GM18870 (cell line): ENCODE data around the gene TP63.
"Not testable (repeated sequence)": the region's sequence is repeated elsewhere in the genome, so short reads cannot be mapped to it uniquely, and the experiment has no call there.

Source experiments
- ATAC-seq: cut with Tn5 transposase; IDR thresholded peaks from one replicate; pipeline ENCODE4 v1.9.1; 2021; ENCODE audit warnings: moderate library complexity; ENCODE audit not compliant: unreplicated experiment

TP63 gene

GRCh38 chr3:189625071-189625470 lies 6.1 kb upstream of the TP63 start:
- ATAC-seq = no peak

DNA sequence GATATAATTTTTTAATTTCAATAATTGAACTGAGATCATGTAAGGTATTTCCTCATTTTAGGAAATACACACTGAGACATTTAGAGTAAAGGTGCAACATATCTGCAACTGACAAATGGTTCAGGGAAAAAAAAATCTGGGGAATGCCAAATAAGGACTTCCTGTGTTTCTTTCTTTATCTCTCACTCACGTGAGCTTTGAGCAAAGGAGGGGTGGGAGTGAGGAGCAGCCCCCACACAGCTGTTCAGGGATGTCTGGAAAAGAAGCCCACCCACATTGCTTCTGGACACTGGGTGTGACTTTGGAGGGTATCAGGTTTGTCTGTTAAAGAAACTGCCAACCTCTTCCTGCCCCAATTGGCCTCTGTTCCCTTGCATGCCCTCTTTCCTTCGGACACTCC lies 5.6 kb upstream of the TP63 start:
- no peak for ATAC-seq

- ATAC-seq = no peak
Observed at GRCh38 chr3:189626286-189626685, 4.9 kb upstream of the TP63 start.

DNA sequence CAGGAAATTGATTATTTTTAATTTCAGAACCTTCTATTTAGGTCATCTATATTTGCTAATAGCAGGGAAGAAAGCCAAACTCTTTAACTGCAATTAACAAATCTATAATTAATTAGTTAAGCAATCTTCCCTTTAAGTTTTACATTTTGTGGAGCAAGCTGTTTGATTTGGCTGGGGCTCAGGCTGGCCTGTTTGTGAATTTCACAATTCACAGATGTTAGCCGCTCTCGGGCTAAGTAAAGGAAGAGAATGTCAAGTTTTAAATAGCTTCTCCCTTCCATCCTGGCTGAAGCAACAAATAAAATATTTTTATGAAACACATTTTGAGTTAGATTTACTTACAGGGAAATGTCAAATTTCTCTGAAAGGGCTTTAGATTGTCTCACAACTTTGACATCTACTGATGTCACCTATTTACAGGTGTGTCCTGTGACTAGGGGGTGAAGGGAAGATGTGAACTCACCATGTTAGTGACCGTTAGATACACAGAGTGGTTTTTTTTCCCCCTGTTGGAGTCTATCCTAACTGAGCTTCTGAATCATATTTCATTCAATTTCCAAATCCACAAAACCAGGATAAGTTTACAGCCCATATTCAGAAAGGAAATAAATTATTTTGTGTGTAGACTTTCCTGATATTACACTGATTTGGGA lies 1.3 kb upstream of the TP63 start:
- no peak for ATAC-seq

- ATAC-seq = peak; percentile 55
Observed at GRCh38 chr3:189630767-189631372, 319 bp upstream of the TP63 start.

GRCh38 chr3:189631409-189631808 lies 220 bp downstream of the TP63 start:
- ATAC-seq = no peak

- no peak for ATAC-seq
Observed at GRCh38 chr3:189632242-189632641, 1.1 kb downstream of the TP63 start.

DNA sequence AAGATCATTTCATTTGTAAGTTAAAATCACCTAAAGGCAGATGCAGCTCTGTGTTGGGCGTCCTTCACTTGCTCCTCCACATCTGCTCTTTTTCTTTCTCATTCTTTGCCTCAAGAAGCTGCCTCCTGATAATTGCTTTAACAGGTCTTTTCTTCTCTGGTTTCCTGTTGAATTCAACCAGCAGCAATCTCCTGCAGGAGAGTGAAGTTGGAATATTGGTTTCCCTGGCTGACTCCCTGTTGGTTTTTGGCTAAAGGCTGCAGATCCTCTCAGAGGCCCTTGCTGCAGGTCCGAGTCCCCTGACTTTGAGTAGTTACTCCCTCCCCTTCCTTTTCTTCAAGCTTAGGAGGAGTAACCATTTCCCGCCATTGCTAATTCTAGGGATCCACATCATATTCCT lies 4.2 kb downstream of the TP63 start:
- ATAC-seq = no peak

DNA sequence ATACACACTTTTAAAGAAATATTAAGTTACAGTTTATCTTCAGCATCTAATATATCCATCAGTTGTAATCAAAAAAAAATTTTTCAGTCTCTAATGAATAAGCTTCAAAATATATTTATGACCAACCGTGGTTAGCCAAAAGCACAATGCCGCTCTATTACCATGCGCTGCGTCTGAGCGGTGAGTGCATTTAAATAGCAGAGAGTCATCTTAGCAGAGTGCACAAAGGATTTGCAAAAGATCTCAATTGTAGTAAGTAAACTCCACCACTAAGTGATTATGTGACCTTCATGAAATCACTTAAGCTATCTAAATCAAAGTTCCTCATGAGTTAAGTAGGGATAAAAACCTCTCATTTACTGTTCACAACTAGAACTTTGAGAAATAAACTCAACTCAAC lies 4.9 kb downstream of the TP63 start:
- no peak for ATAC-seq

GRCh38 chr3:189637750-189638149 lies 6.6 kb downstream of the TP63 start:
- no peak for ATAC-seq

- no peak for ATAC-seq
Observed at GRCh38 chr3:189638276-189639031, 7.3 kb downstream of the TP63 start.

- no peak for ATAC-seq
Observed at GRCh38 chr3:189641776-189642175, 10.6 kb downstream of the TP63 start.

GRCh38 chr3:189646853-189647542 lies 15.8 kb downstream of the TP63 start:
- no peak for ATAC-seq

DNA sequence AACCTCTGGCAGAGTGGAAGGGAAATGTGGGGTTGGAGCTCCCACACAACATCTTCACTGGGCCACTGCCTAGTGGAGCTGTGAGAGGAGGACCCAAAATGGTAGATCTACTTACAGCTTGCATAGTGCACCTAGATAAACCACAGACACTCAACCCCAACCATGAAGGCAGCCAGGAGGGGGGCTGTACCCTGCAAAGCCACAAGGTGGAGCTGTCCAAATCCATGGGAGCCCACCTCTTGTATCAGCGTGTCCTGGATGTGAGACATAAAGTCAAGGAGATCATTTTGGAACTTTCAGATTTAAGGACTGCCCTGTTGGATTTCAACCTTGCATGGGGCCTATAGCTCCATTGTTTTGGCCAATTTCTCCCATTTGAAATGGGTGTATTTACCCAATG lies 20.9 kb downstream of the TP63 start:
- ATAC-seq = no peak

DNA sequence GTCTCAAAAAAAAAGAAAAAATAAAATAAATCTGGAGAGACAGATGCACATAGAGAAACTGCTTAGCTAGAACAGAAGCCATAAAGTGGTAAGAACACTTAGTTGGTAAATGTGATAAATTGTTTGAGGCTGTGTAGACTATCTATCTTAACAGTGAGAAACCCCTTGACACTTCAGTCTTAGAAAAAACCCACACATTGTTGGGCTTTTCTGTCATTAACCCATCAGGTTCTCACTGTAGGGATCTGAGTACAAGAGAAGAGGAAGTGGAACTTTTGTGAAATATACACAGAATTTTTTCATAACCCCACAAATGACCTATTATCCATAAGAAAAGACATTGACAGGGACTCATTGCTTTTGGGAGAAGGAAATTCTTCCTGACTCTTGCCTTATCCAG lies 24.4 kb downstream of the TP63 start:
- peak; percentile 69 for ATAC-seq

DNA sequence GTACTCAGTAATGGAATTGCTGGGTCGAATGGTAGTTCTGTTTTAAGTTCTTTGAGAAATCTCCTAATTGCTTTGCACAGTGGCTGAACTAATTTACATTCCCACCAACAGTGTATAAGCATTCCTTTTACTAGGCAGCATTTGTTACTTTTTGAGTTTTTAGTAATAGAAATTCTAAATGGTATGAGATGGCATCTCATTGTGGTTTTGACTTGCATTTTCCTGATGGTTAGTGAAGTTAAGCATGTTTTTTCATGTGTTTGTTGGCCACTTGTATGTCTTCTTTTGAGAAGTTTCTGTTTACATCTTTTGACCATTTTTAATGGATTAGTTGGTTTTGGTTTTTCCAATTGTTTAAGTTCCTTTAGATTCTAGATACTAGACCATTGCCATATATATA lies 28.4 kb downstream of the TP63 start:
- no peak for ATAC-seq

GRCh38 chr3:189664311-189664710 lies 33.1 kb downstream of the TP63 start:
- no peak for ATAC-seq

DNA sequence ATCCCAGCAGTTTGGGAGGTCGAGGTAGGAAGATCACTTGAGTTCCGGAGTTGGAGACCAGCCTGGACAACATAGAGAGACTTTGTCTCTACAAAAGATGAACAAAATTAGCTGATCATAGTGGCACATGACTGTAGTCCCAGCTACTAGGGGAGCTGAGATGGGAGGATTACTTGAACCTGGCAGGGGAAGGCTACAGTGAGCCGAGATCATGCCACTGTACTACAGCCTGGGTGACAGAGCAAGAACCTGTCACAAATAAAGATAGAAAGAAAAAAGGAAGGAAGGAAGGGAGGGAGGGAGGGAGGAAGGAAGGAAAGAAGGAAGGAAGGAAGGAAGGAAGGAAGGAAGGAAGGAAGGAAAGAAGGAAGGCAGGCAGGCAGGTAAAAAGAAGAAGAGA lies 41.2 kb downstream of the TP63 start:
- ATAC-seq = not testable (repeated sequence)

DNA sequence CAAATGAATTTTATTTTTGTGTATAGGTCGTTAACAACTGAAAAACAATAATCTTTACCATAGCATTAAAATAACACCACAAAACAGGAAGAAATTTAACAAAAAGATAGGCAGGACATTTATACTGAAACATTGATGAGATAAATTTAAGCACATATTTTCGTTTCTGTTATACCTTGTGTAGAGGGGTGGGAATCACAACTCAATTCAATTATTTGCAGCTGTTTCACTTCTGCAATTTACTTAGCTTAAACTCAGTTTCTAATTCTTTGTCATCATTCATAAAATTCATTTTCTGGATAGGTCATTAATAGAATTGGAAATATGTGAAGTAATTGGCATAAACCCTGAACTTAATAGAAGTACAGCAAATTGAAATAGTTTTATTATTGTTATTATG lies 42.3 kb downstream of the TP63 start:
- ATAC-seq = peak; percentile 77

DNA sequence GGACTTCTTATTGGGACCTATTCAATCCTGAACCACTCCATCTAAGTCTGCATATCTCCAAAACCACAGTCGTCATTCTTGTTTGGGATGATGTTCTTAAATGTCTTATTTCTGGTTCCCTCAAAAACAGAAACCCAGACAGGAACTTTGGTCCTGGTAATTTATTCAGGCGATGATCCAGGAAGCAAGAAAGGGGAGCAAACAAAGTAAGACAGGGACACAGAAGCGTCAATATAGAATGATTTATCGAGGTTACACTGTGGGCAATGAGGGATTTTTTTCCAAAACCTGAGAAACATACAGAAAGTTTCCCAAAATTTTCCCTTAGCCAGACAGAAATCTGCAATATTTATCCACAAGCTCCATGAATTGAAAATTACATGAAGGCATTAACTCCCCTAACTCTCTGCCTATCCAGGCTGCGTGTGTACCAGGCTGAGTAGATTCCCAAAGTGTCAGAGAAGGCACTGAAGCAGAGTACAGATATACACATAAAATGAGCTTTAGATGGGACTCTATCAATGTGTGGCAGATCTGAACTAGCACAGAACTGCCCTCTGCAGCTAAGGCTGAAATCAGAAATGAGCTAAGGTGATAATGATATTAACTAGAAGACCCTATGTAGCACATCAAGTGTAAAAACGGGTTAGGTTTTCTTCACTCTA lies 43.2 kb downstream of the TP63 start:
- ATAC-seq = no peak

DNA sequence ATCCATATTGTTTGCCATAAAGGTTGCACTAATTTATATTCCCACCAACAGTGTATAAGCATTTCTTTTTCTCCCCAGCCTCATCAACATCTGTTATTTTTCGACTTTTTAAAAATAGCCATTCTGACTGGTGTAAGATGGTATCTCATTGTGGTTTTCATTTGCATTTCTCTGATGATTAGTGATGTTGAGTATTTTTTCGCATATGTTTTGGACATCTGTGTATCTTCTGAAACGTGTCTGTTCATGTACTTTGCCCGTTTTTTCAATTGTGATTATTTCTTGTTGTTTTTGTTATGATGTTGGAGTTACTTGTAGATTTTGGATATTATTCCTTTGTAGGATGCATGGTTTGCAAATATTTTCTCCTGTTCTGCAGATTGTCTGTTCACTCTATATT lies 46.5 kb downstream of the TP63 start:
- peak; percentile 71 for ATAC-seq
